Panc1 (cell line): ENCODE results near the gene CISD3.

ENCODE experiments used
- SIN3A ChIP-seq: IDR thresholded peaks from 2 replicates; pipeline ENCODE4 v1.6.1; 2012; ENCODE audit warnings: low read depth, mild to moderate bottlenecking, low read length, moderate library complexity, borderline replicate concordance; ENCODE audit not compliant: insufficient read depth
- TCF7L2 ChIP-seq: IDR thresholded peaks from 2 replicates; pipeline ENCODE4 v1.6.1; 2011; ENCODE audit warnings: mild to moderate bottlenecking, low read depth, low read length, inconsistent platforms
- TF ChIP-seq, protein P1 (sequence below): fragments of 450-650 bp; IDR thresholded peaks from 2 replicates; pipeline ENCODE4 v1.5.1; 2017; ENCODE audit warnings: mild to moderate bottlenecking
- TF ChIP-seq, protein P2 (sequence below), 2 experiments: IDR thresholded peaks; 2 replicates each; pipeline ENCODE4 v1.6.1; 2011 to 2012; ENCODE audit warnings: low read depth in 2 of 2, control low read depth in 1 of 2, low read length in 1 of 2, mild to moderate bottlenecking in 1 of 2, moderate library complexity in 1 of 2; ENCODE audit not compliant: insufficient read depth in 1 of 2

DNA sequence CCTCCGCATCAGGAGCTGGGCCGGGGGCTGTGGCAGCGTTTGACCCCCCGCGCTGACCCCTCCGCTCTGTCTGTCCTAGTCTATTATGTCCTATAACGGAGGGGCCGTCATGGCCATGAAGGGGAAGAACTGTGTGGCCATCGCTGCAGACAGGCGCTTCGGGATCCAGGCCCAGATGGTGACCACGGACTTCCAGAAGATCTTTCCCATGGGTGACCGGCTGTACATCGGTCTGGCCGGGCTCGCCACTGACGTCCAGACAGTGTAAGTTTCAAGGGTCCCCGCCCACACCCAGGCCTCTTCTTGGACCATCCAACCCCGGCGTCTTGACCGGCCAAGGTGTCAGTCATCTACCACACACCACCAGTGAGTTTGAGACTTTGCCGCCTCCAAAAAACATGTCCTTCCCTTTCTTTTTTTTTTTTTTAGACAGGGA, 22.9 kb downstream of the CISD3 start:
- TF ChIP-seq, protein P1, sequence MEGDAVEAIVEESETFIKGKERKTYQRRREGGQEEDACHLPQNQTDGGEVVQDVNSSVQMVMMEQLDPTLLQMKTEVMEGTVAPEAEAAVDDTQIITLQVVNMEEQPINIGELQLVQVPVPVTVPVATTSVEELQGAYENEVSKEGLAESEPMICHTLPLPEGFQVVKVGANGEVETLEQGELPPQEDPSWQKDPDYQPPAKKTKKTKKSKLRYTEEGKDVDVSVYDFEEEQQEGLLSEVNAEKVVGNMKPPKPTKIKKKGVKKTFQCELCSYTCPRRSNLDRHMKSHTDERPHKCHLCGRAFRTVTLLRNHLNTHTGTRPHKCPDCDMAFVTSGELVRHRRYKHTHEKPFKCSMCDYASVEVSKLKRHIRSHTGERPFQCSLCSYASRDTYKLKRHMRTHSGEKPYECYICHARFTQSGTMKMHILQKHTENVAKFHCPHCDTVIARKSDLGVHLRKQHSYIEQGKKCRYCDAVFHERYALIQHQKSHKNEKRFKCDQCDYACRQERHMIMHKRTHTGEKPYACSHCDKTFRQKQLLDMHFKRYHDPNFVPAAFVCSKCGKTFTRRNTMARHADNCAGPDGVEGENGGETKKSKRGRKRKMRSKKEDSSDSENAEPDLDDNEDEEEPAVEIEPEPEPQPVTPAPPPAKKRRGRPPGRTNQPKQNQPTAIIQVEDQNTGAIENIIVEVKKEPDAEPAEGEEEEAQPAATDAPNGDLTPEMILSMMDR = no peak
- no peak for TF ChIP-seq SIN3A
- TF ChIP-seq, protein P2, sequence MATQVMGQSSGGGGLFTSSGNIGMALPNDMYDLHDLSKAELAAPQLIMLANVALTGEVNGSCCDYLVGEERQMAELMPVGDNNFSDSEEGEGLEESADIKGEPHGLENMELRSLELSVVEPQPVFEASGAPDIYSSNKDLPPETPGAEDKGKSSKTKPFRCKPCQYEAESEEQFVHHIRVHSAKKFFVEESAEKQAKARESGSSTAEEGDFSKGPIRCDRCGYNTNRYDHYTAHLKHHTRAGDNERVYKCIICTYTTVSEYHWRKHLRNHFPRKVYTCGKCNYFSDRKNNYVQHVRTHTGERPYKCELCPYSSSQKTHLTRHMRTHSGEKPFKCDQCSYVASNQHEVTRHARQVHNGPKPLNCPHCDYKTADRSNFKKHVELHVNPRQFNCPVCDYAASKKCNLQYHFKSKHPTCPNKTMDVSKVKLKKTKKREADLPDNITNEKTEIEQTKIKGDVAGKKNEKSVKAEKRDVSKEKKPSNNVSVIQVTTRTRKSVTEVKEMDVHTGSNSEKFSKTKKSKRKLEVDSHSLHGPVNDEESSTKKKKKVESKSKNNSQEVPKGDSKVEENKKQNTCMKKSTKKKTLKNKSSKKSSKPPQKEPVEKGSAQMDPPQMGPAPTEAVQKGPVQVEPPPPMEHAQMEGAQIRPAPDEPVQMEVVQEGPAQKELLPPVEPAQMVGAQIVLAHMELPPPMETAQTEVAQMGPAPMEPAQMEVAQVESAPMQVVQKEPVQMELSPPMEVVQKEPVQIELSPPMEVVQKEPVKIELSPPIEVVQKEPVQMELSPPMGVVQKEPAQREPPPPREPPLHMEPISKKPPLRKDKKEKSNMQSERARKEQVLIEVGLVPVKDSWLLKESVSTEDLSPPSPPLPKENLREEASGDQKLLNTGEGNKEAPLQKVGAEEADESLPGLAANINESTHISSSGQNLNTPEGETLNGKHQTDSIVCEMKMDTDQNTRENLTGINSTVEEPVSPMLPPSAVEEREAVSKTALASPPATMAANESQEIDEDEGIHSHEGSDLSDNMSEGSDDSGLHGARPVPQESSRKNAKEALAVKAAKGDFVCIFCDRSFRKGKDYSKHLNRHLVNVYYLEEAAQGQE (IDR thresholded peaks at IDR 0.05; ENCODE audit: insufficient read depth in 1 of 2, low read depth in 2 of 2, low read length in 1 of 2) = no peak
- TF ChIP-seq TCF7L2 = no peak
